Measurements from ENCODE around the gene GPR137.

GPR137 gene

GRCh38 chr11:64286801-64287159, 1.1 kb downstream of the GPR137 start:
- POLR2A ChIA-PET: no interaction called here
- CTCF ChIA-PET: interaction anchor here (1.3 to 14.3 kb wide), 2 partner anchors 16 to 24 kb away, joined by 3 to 186 read pairs; partner anchors contain the start of genes CATSPERZ and ESRRA
- TF ChIP-seq, protein P1, sequence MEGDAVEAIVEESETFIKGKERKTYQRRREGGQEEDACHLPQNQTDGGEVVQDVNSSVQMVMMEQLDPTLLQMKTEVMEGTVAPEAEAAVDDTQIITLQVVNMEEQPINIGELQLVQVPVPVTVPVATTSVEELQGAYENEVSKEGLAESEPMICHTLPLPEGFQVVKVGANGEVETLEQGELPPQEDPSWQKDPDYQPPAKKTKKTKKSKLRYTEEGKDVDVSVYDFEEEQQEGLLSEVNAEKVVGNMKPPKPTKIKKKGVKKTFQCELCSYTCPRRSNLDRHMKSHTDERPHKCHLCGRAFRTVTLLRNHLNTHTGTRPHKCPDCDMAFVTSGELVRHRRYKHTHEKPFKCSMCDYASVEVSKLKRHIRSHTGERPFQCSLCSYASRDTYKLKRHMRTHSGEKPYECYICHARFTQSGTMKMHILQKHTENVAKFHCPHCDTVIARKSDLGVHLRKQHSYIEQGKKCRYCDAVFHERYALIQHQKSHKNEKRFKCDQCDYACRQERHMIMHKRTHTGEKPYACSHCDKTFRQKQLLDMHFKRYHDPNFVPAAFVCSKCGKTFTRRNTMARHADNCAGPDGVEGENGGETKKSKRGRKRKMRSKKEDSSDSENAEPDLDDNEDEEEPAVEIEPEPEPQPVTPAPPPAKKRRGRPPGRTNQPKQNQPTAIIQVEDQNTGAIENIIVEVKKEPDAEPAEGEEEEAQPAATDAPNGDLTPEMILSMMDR (IDR thresholded peaks at IDR 0.05; ENCODE audit: control extremely low read depth, extremely low read depth, low read depth, missing control alignments): no peak

DNA sequence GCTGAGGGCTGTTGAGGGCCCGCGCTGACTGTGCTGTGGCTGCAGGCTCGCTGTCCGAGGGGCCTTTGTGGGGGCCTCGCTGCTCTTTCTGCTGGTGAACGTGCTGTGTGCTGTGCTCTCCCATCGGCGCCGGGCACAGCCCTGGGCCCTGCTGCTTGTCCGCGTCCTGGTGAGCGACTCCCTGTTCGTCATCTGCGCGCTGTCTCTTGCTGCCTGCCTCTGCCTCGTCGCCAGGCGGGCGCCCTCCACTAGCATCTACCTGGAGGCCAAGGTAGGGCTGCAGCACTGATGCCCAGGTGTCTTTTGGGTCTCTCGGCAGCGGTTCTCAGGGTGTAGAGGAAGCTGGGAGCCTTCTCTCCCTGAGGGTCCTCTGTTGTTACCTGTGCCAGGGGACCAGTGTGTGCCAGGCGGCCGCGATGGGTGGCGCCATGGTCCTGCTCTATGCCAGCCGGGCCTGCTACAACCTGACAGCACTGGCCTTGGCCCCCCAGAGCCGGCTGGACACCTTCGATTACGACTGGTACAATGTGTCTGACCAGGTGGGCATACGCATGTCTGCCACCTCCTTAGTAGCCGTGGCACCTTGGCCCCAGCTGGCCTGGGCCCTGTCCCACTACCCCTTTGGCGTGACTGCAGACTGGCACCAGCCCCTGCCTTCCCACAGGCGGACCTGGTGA, 2.2 kb downstream of the GPR137 start:
- TF ChIP-seq, protein P1 (IDR thresholded peaks at IDR 0.05; ENCODE audit: control extremely low read depth, extremely low read depth, low read depth, missing control alignments): no peak
- no peak for DNase-seq (ENCODE audit: extremely low spot score)
- ChIA-PET POLR2A (interaction anchor here (0.6 kb wide), 1 partner anchor 22 kb away, joined by 3 read pairs; no protein-coding TSS in a partner anchor), CTCF (interaction anchor here (1.0 to 14.3 kb wide), 3 partner anchors 9 to 23 kb away, joined by 3 to 186 read pairs (median 3); partner anchors contain the start of genes CATSPERZ and ESRRA)

More at GRCh38 chr11:64286801-64287159, 1.1 kb downstream of the GPR137 start:
- DNase-seq (ENCODE audit: extremely low spot score): no peak

DNA sequence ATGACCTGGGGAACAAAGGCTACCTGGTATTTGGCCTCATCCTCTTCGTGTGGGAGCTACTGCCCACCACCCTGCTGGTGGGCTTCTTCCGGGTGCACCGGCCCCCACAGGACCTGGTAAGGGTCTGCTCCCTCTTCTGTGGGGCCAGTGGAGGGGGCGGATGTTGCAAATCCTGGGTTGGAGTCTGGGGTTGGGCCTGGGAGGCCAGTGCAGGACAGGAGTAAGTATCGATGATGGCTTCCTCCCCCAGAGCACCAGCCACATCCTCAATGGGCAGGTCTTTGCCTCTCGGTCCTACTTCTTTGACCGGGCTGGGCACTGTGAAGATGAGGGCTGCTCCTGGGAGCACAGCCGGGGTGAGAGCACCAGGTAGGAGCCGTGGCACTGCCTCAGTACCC, 2.7 kb downstream of the GPR137 start:
- ChIA-PET POLR2A (interaction anchor here (0.6 kb wide), 1 partner anchor 22 kb away, joined by 3 read pairs; no protein-coding TSS in a partner anchor), CTCF (interaction anchor here (1.0 to 14.3 kb wide), 2 partner anchors 9 to 15 kb away, joined by 3 to 186 read pairs; partner anchors contain the start of genes CATSPERZ and ESRRA)
- DNase-seq (ENCODE audit: extremely low spot score): no peak
- TF ChIP-seq, protein P1 (IDR thresholded peaks at IDR 0.05; ENCODE audit: control extremely low read depth, extremely low read depth, low read depth, missing control alignments): no peak

- CTCF ChIA-PET: interaction anchor here (1.8 to 14.3 kb wide), 2 partner anchors 14 to 38 kb away, joined by 5 to 186 read pairs; partner anchors contain the start of genes CATSPERZ, ESRRA and PLCB3
Observed at GRCh38 chr11:64289002-64289564, 3.4 kb downstream of the GPR137 start.

DNA sequence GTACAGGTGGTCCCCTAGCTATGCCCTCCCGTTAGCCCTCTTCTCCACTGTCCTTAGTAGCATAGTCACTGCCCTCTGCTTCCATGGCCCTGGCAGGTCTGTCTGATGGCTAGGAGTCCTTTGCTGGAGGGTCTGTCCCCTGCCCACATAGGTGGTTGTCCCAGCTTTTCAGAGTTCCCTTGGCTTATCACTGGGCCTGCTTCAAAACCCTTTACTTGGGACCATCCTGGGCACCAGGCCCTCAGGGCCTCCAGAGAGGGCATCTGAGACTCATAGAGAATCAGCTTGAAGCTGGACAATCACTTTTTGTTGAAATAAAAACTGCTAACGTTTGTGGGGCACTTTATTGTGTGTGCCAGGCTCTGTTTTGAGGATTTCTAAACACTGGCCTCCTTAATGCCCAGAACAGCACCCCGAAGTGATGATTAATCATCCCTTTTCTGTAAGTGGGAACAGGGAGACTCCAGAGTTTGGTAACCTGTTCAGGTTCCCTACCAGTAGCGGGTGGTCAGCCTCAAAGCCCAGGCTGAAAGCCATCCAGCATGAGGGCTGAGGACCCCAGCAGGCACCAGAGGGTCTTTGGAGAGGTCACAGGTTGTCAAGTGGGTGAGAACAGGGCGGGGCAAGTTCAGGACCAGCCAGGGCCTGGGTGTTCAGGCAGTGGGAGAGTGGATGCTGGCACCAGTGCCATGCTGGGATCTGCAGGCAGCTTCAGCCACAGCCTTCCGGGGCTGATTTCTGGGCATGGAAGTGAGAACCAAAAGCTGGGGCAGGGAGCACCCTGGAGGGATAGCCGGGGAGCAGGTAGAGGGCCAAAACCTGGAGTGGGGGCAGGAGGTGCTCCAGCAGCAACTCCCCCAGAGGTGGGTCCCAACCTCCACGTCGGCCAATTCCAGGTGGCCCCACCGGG, 5.0 kb downstream of the GPR137 start:
- no peak for DNase-seq (ENCODE audit: extremely low spot score)
- TF ChIP-seq, protein P1 (IDR thresholded peaks at IDR 0.05; ENCODE audit: control extremely low read depth, extremely low read depth, low read depth, missing control alignments): no peak
- POLR2A ChIA-PET: interaction anchor here (0.6 kb wide), 1 partner anchor 19 kb away, joined by 4 read pairs; no protein-coding TSS in a partner anchor
- CTCF ChIA-PET: interaction anchor here (0.8 to 14.3 kb wide), 3 partner anchors 12 to 86 kb away, joined by 3 to 186 read pairs (median 5); partner anchors contain the start of genes CATSPERZ, ESRRA and PLCB3

More at GRCh38 chr11:64289002-64289564, 3.4 kb downstream of the GPR137 start:
- DNase-seq (ENCODE audit: extremely low spot score): no peak
- POLR2A ChIA-PET: no interaction called here
- TF ChIP-seq, protein P1 (IDR thresholded peaks at IDR 0.05; ENCODE audit: control extremely low read depth, extremely low read depth, low read depth, missing control alignments): no peak
